ENCODE measurements around the gene BIN1. TPM values are rescaled to one million over a fixed set of nuclear protein-coding genes. Genes with fewer than 3 reads are reported as not detected.

The BIN1 gene
- total RNA-seq, 1 experiment from 2014 or later: 198 TPM

GRCh38 chr2:127086990-127087790 lies 19.8 kb downstream of the BIN1 start:
- intact Hi-C loops (cut with micrococcal nuclease; ENCODE audit: unreplicated experiment): no loop called here
- POLR2A ChIA-PET: interaction anchor here (1.1 kb wide), 1 partner anchor 12 kb away, joined by 3 read pairs; no protein-coding TSS in a partner anchor

DNA sequence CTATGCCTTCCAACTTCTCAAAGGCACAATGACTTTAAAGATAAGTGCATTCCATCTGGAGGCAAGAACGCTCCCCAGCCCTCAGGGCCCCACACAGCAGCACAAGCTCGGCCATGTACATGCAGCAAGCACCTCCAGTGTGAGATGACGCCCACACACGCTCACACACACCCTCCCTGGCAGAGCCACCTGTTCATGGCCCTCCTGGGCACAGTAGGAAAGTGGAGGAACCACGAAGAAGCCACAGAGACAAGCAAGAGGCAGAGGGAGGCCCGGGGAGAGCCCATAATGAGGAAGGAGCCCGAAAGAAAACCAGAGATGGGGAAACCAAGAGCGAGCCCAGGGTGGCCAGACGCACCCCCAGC lies 21.7 kb downstream of the BIN1 start:
- peaks cover 43% of the 10 kb centered on the region for H3K4me1 Mint-ChIP-seq (ENCODE audit: low read depth, unreplicated experiment)
- peak overlapping the region; percentile 93 for H3K27ac Mint-ChIP-seq (ENCODE audit: unreplicated experiment)
- no peaks in the 10 kb centered on the region for H3K9me3 ChIP-seq
- no peaks in the 10 kb centered on the region for H3K9me3 Mint-ChIP-seq (ENCODE audit: unreplicated experiment)
- ChIA-PET CTCF (interaction anchor here (0.6 to 2.2 kb wide), 8 partner anchors 11 to 112 kb away, joined by 3 to 9 read pairs (median 5); partner anchors contain the start of gene BIN1), POLR2A (interaction anchor here (0.8 to 1.0 kb wide), 2 partner anchors 15 to 22 kb away, joined by 6 read pairs; partner anchors contain the start of gene BIN1)
- BruUV-seq (replicated peaks): no TSS peak
- no peaks in the 10 kb centered on the region for H3K27me3 Mint-ChIP-seq (ENCODE audit: insufficient read depth, unreplicated experiment)
- intact Hi-C loops (cut with micrococcal nuclease; ENCODE audit: unreplicated experiment): loop anchor here (1.0 to 2.0 kb wide), 2 partner anchors 15 to 16 kb away; no protein-coding TSS in a partner anchor
- H3K4me1 ChIP-seq: peaks cover 76% of the 10 kb centered on the region
- no peaks in the 10 kb centered on the region for H3K27me3 ChIP-seq (replicated peaks; ENCODE audit: control insufficient read depth, insufficient read depth, low read length)
- H3K36me3 ChIP-seq (ENCODE audit: control insufficient read depth, insufficient read depth, low read length): peaks cover 5% of the 10 kb centered on the region
- peak overlapping the region; percentile 53 for H3K4me3 Mint-ChIP-seq (ENCODE audit: unreplicated experiment)
- H3K4me3 ChIP-seq (ENCODE audit: low read depth, low read length): no peak overlapping the region
- TF ChIP-seq, protein P1, sequence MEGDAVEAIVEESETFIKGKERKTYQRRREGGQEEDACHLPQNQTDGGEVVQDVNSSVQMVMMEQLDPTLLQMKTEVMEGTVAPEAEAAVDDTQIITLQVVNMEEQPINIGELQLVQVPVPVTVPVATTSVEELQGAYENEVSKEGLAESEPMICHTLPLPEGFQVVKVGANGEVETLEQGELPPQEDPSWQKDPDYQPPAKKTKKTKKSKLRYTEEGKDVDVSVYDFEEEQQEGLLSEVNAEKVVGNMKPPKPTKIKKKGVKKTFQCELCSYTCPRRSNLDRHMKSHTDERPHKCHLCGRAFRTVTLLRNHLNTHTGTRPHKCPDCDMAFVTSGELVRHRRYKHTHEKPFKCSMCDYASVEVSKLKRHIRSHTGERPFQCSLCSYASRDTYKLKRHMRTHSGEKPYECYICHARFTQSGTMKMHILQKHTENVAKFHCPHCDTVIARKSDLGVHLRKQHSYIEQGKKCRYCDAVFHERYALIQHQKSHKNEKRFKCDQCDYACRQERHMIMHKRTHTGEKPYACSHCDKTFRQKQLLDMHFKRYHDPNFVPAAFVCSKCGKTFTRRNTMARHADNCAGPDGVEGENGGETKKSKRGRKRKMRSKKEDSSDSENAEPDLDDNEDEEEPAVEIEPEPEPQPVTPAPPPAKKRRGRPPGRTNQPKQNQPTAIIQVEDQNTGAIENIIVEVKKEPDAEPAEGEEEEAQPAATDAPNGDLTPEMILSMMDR (IDR thresholded peaks at IDR 0.05; ENCODE audit: insufficient read depth in 1 of 2, low read depth in 1 of 2, low read length in 1 of 2, severe bottlenecking in 1 of 2, unreplicated experiment in 1 of 2): no peak
- DNase-seq: peak; percentile 79 to 90
- peaks cover 71% of the 10 kb centered on the region for H3K36me3 Mint-ChIP-seq (ENCODE audit: insufficient read depth, unreplicated experiment)

More at GRCh38 chr2:127086990-127087790, 19.8 kb downstream of the BIN1 start:
- Histone ChIP-seq H3K36me3 (ENCODE audit: control insufficient read depth, insufficient read depth, low read length) (peaks cover 5% of the 10 kb centered on the region), H3K4me1 (peaks cover 58% of the 10 kb centered on the region), H3K4me3 (ENCODE audit: low read depth, low read length) (no peak overlapping the region), H3K27me3 (replicated peaks; ENCODE audit: control insufficient read depth, insufficient read depth, low read length) (no peaks in the 10 kb centered on the region), H3K9me3 (no peaks in the 10 kb centered on the region)
- CTCF ChIA-PET: interaction anchor here (0.7 kb wide), 1 partner anchor 19 kb away, joined by 4 read pairs; no protein-coding TSS in a partner anchor
- TF ChIP-seq, protein P1 (IDR thresholded peaks at IDR 0.05; ENCODE audit: insufficient read depth in 1 of 2, low read depth in 1 of 2, low read length in 1 of 2, severe bottlenecking in 1 of 2, unreplicated experiment in 1 of 2): no peak
- no TSS peak for BruUV-seq (replicated peaks)
- Mint-ChIP-seq H3K36me3 (ENCODE audit: insufficient read depth, unreplicated experiment) (peaks cover 81% of the 10 kb centered on the region), H3K4me1 (ENCODE audit: low read depth, unreplicated experiment) (peaks cover 43% of the 10 kb centered on the region), H3K9me3 (ENCODE audit: unreplicated experiment) (no peaks in the 10 kb centered on the region), H3K27ac (ENCODE audit: unreplicated experiment) (peak overlapping the region; percentile 93), H3K27me3 (ENCODE audit: insufficient read depth, unreplicated experiment) (no peaks in the 10 kb centered on the region), H3K4me3 (ENCODE audit: unreplicated experiment) (peak overlapping the region; percentile 27)
- DNase-seq: peak; percentile 44 to 68

DNA sequence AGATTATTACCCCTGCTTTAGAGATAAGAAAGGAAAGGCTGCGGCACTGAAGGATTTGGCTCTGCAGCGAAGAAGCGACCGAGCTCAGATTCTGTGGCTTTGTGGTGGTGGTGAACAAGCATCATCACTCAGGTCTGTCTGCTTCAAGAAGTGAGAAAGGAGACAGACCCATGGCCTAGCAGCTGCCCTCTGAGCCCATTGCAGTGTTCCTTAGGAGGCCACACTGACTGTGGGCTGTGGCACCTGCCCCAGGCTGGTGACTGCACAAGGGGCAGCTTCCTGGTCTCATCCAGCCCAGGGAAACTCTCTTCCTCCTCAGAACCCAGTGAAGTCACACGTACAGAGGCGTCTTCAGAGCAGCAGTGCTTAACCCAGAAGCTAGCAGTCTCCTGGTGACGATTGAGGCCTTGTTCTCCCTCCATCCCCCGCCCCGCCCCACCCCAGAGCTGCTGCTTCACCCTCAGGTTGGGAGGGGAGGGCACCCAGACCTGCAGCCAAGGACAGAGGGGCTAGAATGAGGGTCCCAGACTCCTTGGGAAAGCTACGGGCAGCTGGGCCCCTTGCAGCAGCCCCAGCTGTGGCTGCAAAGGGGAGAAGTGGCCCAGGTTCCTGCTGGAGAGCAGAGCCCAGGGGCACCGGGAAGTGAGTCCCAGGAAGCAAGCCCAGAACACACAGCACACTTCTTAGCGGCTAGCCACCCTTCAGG lies 22.2 kb downstream of the BIN1 start:
- Histone ChIP-seq H3K27me3 (replicated peaks; ENCODE audit: control insufficient read depth, insufficient read depth, low read length) (no peaks in the 10 kb centered on the region), H3K9me3 (no peaks in the 10 kb centered on the region), H3K4me3 (ENCODE audit: low read depth, low read length) (no peak overlapping the region), H3K36me3 (ENCODE audit: control insufficient read depth, insufficient read depth, low read length) (peaks cover 5% of the 10 kb centered on the region), H3K4me1 (peaks cover 78% of the 10 kb centered on the region)
- Mint-ChIP-seq H3K9me3 (ENCODE audit: unreplicated experiment) (no peaks in the 10 kb centered on the region), H3K4me3 (ENCODE audit: unreplicated experiment) (peak overlapping the region; percentile 53), H3K36me3 (ENCODE audit: insufficient read depth, unreplicated experiment) (peaks cover 66% of the 10 kb centered on the region), H3K27me3 (ENCODE audit: insufficient read depth, unreplicated experiment) (no peaks in the 10 kb centered on the region), H3K27ac (ENCODE audit: unreplicated experiment) (peak overlapping the region; percentile 93), H3K4me1 (ENCODE audit: low read depth, unreplicated experiment) (peaks cover 43% of the 10 kb centered on the region)
- TF ChIP-seq, protein P1 (IDR thresholded peaks at IDR 0.05; ENCODE audit: insufficient read depth in 1 of 2, low read depth in 1 of 2, low read length in 1 of 2, severe bottlenecking in 1 of 2, unreplicated experiment in 1 of 2): no peak
- CTCF ChIA-PET: interaction anchor here (0.6 to 2.2 kb wide), 7 partner anchors 11 to 112 kb away, joined by 3 to 9 read pairs (median 6); partner anchors contain the start of gene BIN1
- no TSS peak for BruUV-seq (replicated peaks)
- no peak for DNase-seq
- POLR2A ChIA-PET: interaction anchor here (0.8 to 1.0 kb wide), 2 partner anchors 15 to 22 kb away, joined by 6 read pairs; partner anchors contain the start of gene BIN1
- intact Hi-C loops (cut with micrococcal nuclease; ENCODE audit: unreplicated experiment): loop anchor here (1.0 to 2.0 kb wide), 2 partner anchors 16 kb away; no protein-coding TSS in a partner anchor

All from Caco-2 (cell line).